ENCODE measurements around the gene ULK2. TPM values are rescaled to one million over a fixed set of nuclear protein-coding genes. Genes with fewer than 3 reads are reported as not detected.
"Not testable (repeated sequence)": the region's sequence is repeated elsewhere in the genome, so short reads cannot be mapped to it uniquely, and the experiment has no call there.

Gene ULK2
- total RNA-seq, 1 experiment from 2014 or later = 7.3 TPM

DNA sequence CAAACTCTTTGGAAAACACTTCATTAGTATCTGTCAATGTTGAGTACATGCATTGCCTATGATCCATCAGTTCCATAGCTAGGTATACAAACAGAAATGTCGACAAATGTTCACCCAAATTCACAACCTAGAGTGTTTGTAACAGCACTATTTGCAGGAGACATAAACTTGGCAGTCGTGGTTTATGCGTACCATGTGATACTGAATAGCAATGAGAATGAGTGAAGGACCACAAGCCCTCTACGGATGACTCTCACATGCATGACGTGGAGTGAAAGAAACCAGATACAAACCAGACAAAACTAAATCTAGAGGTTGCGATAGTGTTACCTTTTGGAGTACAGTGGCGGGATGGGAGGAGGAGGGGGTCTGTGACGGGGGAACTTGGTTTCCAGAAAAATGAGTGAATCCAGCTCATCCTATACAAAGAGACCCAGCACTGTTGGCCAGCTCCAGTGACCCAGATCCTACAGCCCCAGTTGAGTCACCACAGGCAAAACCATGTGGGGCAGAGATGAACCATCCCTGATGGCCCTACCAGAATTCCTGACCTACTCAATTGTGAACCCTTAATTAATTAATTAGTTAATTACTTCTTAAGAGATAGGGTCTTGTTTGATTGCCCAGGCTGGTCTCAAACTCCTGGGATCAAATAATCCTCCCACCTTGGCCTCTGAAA, 15.9 kb upstream of the ULK2 start:
- Histone ChIP-seq H3K4me1 (replicated peaks) (no peaks in the 10 kb centered on the region), H3K9me3 (replicated peaks) (no peaks in the 10 kb centered on the region), H3K27ac (no peak overlapping the region), H3K36me3 (no peaks in the 10 kb centered on the region), H3K27me3 (replicated peaks) (no peaks in the 10 kb centered on the region), H3K4me3 (no peak overlapping the region)
- no peak for DNase-seq (ENCODE audit: low read depth in 1 of 2, low spot score in 2 of 2)

DNA sequence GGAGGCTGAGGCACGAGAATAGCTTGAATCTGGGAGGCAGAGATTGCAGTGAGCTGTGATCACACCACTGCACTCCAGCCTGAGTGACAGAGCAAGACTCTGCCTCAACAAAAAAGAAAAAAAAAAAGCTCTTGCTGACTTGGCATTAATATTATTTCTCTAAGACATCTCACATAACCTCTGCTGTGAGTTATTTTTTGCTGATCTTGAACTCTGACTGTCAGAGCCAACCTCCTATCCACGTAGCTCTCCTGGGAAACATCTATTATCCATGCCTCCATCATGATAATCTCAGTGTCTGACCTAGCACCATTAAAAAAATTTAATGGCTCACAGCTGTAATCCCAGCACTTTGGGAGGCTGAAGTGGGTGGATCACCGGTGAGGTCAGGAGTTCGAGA, 12.7 kb upstream of the ULK2 start:
- H3K36me3 ChIP-seq = no peaks in the 10 kb centered on the region
- no peaks in the 10 kb centered on the region for H3K4me1 ChIP-seq (replicated peaks)
- no peak for DNase-seq (ENCODE audit: low read depth in 1 of 2, low spot score in 2 of 2)
- H3K27me3 ChIP-seq (replicated peaks) = no peaks in the 10 kb centered on the region
- H3K4me3 ChIP-seq = no peak overlapping the region
- H3K27ac ChIP-seq = no peak overlapping the region
- no peaks in the 10 kb centered on the region for H3K9me3 ChIP-seq (replicated peaks)

DNA sequence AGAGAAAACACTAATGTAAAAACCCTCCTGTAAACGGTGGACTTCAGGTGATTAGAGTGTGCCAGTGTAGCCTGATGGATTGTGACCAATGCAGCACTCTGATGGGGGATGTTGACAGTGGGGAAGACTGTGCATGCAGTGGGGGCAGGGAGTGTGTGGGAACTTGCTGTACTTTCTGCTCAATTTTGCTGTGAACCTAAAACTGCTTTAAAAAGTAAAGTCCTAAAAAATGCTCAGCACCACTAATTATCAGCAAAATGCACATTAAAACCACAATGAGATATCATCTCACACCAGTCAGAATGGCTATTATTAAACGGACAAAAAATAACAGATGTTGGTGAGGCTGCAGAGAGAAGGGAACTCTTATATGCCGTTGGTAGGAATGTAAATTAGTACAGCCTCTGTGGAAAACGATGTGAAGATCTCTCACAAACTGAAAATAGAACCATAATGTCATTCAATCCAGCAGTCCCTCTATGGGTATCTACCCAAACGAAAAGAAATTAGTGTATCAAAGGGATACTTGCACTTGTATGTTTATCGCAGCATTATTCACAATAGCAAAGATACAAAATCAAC, 9.7 kb upstream of the ULK2 start:
- DNase-seq (ENCODE audit: low read depth in 1 of 2, low spot score in 2 of 2) = no peak
- no peaks in the 10 kb centered on the region for H3K36me3 ChIP-seq
- H3K4me3 ChIP-seq = no peak overlapping the region
- H3K27me3 ChIP-seq (replicated peaks) = no peaks in the 10 kb centered on the region
- H3K9me3 ChIP-seq (replicated peaks) = no peaks in the 10 kb centered on the region
- no peak overlapping the region for H3K27ac ChIP-seq
- no peaks in the 10 kb centered on the region for H3K4me1 ChIP-seq (replicated peaks)

DNA sequence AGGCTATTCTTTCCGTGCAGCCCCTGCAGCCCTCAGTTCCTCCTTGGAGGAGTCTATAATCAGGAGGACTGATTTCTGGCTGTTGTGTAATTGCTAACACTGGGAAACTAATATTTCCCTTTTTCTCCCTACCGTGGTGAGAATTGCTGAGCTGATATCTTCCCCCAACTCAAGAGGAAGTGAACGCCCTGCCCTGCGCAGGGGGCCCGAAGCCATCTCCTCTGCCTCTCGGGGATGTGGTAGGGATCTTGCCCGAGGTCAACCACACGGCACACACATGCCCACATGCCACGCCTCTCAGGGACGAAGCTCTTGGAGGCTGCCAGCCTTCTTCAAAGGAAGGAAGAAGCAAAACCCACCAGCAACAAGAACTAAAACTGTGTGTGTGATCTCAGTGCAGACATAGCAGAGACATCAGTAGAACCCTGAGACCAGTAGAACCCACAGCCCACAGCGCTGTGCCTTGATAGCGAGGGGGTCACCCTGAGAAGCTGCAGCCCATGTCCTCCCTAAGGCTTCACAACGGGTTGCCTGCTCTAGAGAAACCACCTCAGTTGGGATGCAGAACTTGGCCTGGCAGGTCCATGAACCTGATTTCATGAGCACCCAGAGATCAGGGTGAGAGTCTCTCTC, 8.9 kb upstream of the ULK2 start:
- DNase-seq (ENCODE audit: low read depth in 1 of 2, low spot score in 2 of 2) = no peak
- Histone ChIP-seq H3K4me1 (replicated peaks) (no peaks in the 10 kb centered on the region), H3K36me3 (no peaks in the 10 kb centered on the region), H3K27me3 (replicated peaks) (no peaks in the 10 kb centered on the region), H3K9me3 (replicated peaks) (no peaks in the 10 kb centered on the region), H3K27ac (no peak overlapping the region), H3K4me3 (no peak overlapping the region)

DNA sequence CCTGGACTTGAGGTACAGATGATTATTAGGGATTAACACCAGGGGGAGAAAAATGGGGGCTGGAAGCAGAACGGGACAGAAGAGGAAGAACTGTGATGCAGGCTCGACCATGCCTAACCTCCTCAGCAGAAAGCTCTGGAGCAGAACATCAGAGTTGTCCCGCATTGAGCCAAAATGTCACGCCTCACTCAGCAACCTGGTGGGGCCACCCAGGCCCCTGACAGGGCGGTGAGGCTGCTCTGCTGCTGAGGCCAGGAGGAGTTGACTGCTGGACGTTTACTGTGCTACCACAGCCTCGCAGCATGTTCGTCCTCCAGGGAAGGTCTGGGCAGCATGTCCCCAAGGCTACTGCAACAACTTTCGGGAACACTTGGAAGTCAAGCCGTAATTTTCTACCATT, 6.5 kb upstream of the ULK2 start:
- Histone ChIP-seq H3K4me3 (no peak overlapping the region), H3K36me3 (no peaks in the 10 kb centered on the region), H3K4me1 (replicated peaks) (no peaks in the 10 kb centered on the region), H3K27me3 (replicated peaks) (no peaks in the 10 kb centered on the region), H3K27ac (no peak overlapping the region), H3K9me3 (replicated peaks) (no peaks in the 10 kb centered on the region)
- no peak for DNase-seq (ENCODE audit: low read depth in 1 of 2, low spot score in 2 of 2)

GRCh38 chr17:19873346-19873745, 5.6 kb upstream of the ULK2 start:
- Histone ChIP-seq H3K36me3 (no peaks in the 10 kb centered on the region), H3K27me3 (replicated peaks) (no peaks in the 10 kb centered on the region), H3K27ac (no peak overlapping the region), H3K9me3 (replicated peaks) (no peaks in the 10 kb centered on the region), H3K4me3 (no peak overlapping the region), H3K4me1 (replicated peaks) (no peaks in the 10 kb centered on the region)
- DNase-seq (ENCODE audit: low read depth in 1 of 2, low spot score in 2 of 2) = no peak

DNA sequence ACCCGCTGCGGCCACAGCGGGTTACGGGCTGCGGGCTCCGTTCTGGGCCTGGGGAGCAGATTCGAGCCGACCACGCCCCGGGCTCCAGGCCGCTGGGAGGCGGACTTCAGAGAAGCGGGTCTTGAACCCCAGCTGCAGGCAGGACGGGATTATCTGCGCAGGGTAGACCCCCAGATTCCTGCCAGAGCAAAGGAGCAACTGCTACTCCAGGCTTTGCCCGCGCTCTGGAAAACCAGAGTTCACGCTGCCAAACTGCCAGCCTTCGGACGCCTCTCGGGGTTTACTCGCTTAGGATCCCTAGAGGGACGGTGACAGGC, 301 bp upstream of the ULK2 start:
- Histone ChIP-seq H3K27me3 (replicated peaks) (no peaks in the 10 kb centered on the region), H3K9me3 (replicated peaks) (peaks cover 7% of the 10 kb centered on the region), H3K27ac (no peak overlapping the region), H3K36me3 (peaks cover 11% of the 10 kb centered on the region), H3K4me1 (replicated peaks) (peaks cover 18% of the 10 kb centered on the region), H3K4me3 (peak overlapping the region; percentile 86)
- no peak for DNase-seq (ENCODE audit: low read depth in 1 of 2, low spot score in 2 of 2)

- peak overlapping the region; percentile 53 for H3K27ac ChIP-seq
- DNase-seq (ENCODE audit: low read depth in 1 of 2, low spot score in 2 of 2) = peak; percentile 64
- no peaks in the 10 kb centered on the region for H3K27me3 ChIP-seq (replicated peaks)
- peaks cover 11% of the 10 kb centered on the region for H3K36me3 ChIP-seq
- H3K4me1 ChIP-seq (replicated peaks) = peaks cover 18% of the 10 kb centered on the region
- H3K9me3 ChIP-seq (replicated peaks) = peaks cover 7% of the 10 kb centered on the region
- H3K4me3 ChIP-seq = peak overlapping the region; percentile 86
These were observed 732 bp downstream of the ULK2 start for GRCh38 chr17:19867079-19867328.

- H3K4me1 ChIP-seq (replicated peaks) = peaks cover 18% of the 10 kb centered on the region
- H3K27ac ChIP-seq = no peak overlapping the region
- H3K4me3 ChIP-seq = no peak overlapping the region
- no peak for DNase-seq (ENCODE audit: low read depth in 1 of 2, low spot score in 2 of 2)
- H3K36me3 ChIP-seq = peaks cover 11% of the 10 kb centered on the region
- H3K27me3 ChIP-seq (replicated peaks) = no peaks in the 10 kb centered on the region
- H3K9me3 ChIP-seq (replicated peaks) = peaks cover 7% of the 10 kb centered on the region
These were observed 2.7 kb downstream of the ULK2 start for GRCh38 chr17:19865021-19865420.

GRCh38 chr17:19860647-19861177, 7.0 kb downstream of the ULK2 start:
- not testable (repeated sequence) for H3K4me3 ChIP-seq; H3K9me3 ChIP-seq (replicated peaks); H3K36me3 ChIP-seq; H3K4me1 ChIP-seq (replicated peaks); H3K27ac ChIP-seq; DNase-seq (ENCODE audit: low read depth in 1 of 2, low spot score in 2 of 2); H3K27me3 ChIP-seq (replicated peaks)

DNA sequence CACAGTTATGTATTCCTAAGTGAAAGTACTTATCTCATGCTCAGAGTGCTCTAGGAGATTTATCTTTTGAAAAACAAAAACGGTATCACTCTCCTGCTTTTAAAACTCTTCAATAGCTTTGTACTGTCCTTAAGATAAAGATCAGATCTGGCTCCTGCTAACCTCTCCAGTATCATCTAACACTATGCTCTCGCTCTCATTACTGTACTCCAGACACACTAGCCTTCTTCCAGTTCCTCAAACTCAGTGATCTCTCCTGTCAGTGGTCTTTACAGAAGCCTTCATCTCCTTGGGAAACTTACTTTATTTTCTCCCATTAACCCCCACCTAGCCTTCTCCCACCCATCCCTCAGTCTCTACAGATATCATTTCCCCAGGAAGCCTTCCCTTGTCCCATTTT, 10.1 kb downstream of the ULK2 start:
- Histone ChIP-seq H3K4me3 (no peak overlapping the region), H3K36me3 (no peaks in the 10 kb centered on the region), H3K27ac (no peak overlapping the region), H3K9me3 (replicated peaks) (no peaks in the 10 kb centered on the region), H3K4me1 (replicated peaks) (no peaks in the 10 kb centered on the region), H3K27me3 (replicated peaks) (no peaks in the 10 kb centered on the region)
- no peak for DNase-seq (ENCODE audit: low read depth in 1 of 2, low spot score in 2 of 2)

DNA sequence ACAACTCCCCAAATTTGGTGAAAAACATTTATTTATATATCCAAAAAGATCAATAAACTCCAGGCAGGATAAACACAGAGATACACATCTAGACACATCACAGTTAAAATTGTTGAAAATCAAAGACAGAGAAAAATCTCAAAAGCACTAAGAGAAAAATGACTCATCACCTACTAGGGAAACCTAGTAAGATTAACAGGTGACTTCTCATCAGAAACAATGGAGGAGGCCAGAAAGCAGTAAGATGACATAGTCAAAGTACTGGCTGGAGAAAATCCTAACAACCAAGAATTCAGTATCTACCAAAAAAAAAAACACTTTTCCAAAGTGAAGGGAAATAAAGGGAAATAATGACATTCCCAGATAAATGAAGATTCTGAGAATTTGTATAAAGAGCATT, 33.8 kb downstream of the ULK2 start:
- H3K36me3 ChIP-seq = no peaks in the 10 kb centered on the region
- no peaks in the 10 kb centered on the region for H3K27me3 ChIP-seq (replicated peaks)
- no peak overlapping the region for H3K4me3 ChIP-seq
- no peaks in the 10 kb centered on the region for H3K9me3 ChIP-seq (replicated peaks)
- no peaks in the 10 kb centered on the region for H3K4me1 ChIP-seq (replicated peaks)
- no peak overlapping the region for H3K27ac ChIP-seq
- no peak for DNase-seq (ENCODE audit: low read depth in 1 of 2, low spot score in 2 of 2)

DNA sequence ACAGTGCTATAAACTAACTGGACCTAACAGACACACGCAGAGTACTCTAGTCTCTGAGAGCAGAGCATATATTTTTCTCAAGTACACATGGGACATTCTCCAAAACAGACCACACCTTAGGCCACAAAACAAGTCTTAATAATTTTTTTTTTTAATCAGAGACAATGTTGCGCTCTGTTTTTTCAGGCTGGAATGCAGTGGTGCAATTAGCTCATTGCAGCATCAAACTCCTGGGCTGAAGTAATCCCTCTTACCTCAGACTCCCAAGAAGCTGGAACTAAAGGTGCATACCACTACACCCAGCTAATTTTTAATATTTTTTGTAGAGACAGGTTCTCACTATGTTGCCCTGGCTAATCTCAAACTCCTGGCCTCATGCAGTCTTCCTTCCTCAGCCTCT, 37.7 kb downstream of the ULK2 start:
- Histone ChIP-seq H3K36me3 (no peaks in the 10 kb centered on the region), H3K4me3 (no peak overlapping the region), H3K27me3 (replicated peaks) (no peaks in the 10 kb centered on the region), H3K4me1 (replicated peaks) (no peaks in the 10 kb centered on the region), H3K9me3 (replicated peaks) (no peaks in the 10 kb centered on the region), H3K27ac (no peak overlapping the region)
- DNase-seq (ENCODE audit: low read depth in 1 of 2, low spot score in 2 of 2) = no peak

DNA sequence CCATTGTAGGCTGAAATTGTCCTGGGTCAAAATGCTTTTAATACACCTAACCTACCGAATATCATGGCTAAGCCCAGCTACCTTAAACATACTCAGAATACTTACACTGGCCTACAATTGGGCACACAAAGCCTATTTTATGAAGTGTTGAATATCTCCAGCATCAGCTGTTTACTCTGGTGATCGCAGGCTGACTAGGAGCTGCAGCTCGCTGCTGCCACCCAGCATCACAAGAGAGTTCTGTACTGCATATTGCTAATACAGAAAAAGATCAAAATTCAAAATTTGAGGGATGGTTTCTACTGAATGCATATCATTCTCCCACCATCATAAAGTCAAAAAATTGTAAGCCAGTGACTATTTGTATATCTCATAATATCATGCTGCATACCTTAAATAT, 55.3 kb downstream of the ULK2 start:
- H3K4me1 ChIP-seq (replicated peaks) = no peaks in the 10 kb centered on the region
- H3K4me3 ChIP-seq = no peak overlapping the region
- no peak overlapping the region for H3K27ac ChIP-seq
- no peaks in the 10 kb centered on the region for H3K9me3 ChIP-seq (replicated peaks)
- H3K36me3 ChIP-seq = peaks cover 3% of the 10 kb centered on the region; the same call in 1 of the 2 replicates
- no peaks in the 10 kb centered on the region for H3K27me3 ChIP-seq (replicated peaks)
- no peak for DNase-seq (ENCODE audit: low read depth in 1 of 2, low spot score in 2 of 2)

Data from SJSA1 (cell line).